Measurements from ENCODE around the gene SULT4A1. TPM values are rescaled to one million over a fixed set of nuclear protein-coding genes. Genes with fewer than 3 reads are reported as not detected.
"Not testable (repeated sequence)": the region's sequence is repeated elsewhere in the genome, so short reads cannot be mapped to it uniquely, and the experiment has no call there.

Gene SULT4A1
- total RNA-seq, 1 donor from 2014 or later, result not detected

GRCh38 chr22:43886231-43886630, 23.9 kb upstream of the SULT4A1 start:
- DNase-seq (ENCODE audit: low read depth in 2 of 2), result no peak

GRCh38 chr22:43885786-43886185, 23.5 kb upstream of the SULT4A1 start:
- no peak for DNase-seq (ENCODE audit: low read depth in 2 of 2)

- no peak for DNase-seq (ENCODE audit: low read depth in 2 of 2)
These were observed 23.0 kb upstream of the SULT4A1 start for GRCh38 chr22:43885319-43885671.

GRCh38 chr22:43884600-43885318, 22.4 kb upstream of the SULT4A1 start:
- DNase-seq (ENCODE audit: low read depth in 2 of 2), result peak; percentile 37 to 54

GRCh38 chr22:43883719-43884415, 21.6 kb upstream of the SULT4A1 start:
- DNase-seq (ENCODE audit: low read depth in 2 of 2), result no peak

- DNase-seq (ENCODE audit: low read depth in 2 of 2), result peak; percentile 70 to 78
These were observed 20.8 kb upstream of the SULT4A1 start for GRCh38 chr22:43883012-43883661.

- no peak for DNase-seq (ENCODE audit: low read depth in 2 of 2)
These were observed 19.9 kb upstream of the SULT4A1 start for GRCh38 chr22:43882122-43882767.

GRCh38 chr22:43881091-43882061, 19.1 kb upstream of the SULT4A1 start:
- no peak for DNase-seq (ENCODE audit: low read depth in 2 of 2)

- DNase-seq (ENCODE audit: low read depth in 2 of 2), result no peak
These were observed 18.3 kb upstream of the SULT4A1 start for GRCh38 chr22:43880541-43880991.

- DNase-seq (ENCODE audit: low read depth in 2 of 2), result no peak
These were observed 17.7 kb upstream of the SULT4A1 start for GRCh38 chr22:43879901-43880540.

- DNase-seq (ENCODE audit: low read depth in 2 of 2), result no peak
These were observed 16.7 kb upstream of the SULT4A1 start for GRCh38 chr22:43878831-43879550.

- no peak for DNase-seq (ENCODE audit: low read depth in 2 of 2)
These were observed 15.9 kb upstream of the SULT4A1 start for GRCh38 chr22:43878079-43878795.

GRCh38 chr22:43876866-43877509, 14.7 kb upstream of the SULT4A1 start:
- DNase-seq (ENCODE audit: low read depth in 2 of 2), result no peak

GRCh38 chr22:43869799-43870198, 7.5 kb upstream of the SULT4A1 start:
- DNase-seq (ENCODE audit: low read depth in 2 of 2), result no peak

GRCh38 chr22:43869001-43869400, 6.7 kb upstream of the SULT4A1 start:
- not testable (repeated sequence) for DNase-seq (ENCODE audit: low read depth in 2 of 2)

GRCh38 chr22:43867839-43868635, 5.7 kb upstream of the SULT4A1 start:
- DNase-seq (ENCODE audit: low read depth in 2 of 2), result peak; percentile 68 to 72

GRCh38 chr22:43862882-43863202, 529 bp upstream of the SULT4A1 start:
- no peak for DNase-seq (ENCODE audit: low read depth in 2 of 2)

- DNase-seq (ENCODE audit: low read depth in 2 of 2), result no peak
These were observed 784 bp downstream of the SULT4A1 start for GRCh38 chr22:43861529-43861928.

Data from lung microvascular endothelial cell (primary cell).